ENCODE data around the gene RNF167.

Gene RNF167

DNA sequence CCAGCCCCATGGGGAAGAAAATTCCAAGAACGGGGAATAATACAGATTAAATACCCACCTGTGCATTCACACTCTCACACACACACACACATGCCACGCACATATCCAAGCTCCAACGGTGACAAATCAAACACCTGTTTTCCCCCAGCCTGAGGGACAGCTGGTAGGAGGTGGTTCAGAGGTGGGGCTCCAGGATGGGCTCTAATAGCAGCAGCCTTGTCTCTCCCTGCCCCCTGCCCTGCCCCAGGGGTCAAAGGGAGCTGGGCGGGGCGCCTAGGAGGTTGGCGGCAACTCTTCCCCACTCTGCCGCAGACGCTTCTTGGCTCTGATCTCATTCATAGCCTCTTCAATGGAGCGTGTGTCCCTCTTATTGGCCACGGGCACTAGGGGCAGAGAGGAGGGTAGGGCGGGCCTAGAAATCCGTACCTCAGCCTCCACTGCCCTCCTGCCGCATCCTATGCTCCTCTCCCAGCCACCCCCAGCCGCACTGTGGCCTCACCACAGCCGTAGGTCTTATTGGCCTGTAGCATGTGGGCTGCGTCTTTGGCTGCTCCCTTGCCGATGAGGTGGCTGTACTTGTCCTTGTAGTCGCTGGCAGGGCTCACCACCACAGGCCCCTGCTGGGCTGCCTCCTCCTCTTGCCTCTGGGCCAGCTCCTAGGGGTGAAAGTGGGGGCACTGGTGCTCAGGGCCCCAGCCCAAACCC lies 19.3 kb downstream of the RNF167 start:
- Histone ChIP-seq H3K27ac (ENCODE audit: low read depth, low read length) (no peak overlapping the region), H3K27me3 (ENCODE audit: control insufficient read depth, insufficient read depth, low read length) (no peaks in the 10 kb centered on the region), H3K4me3 (ENCODE audit: low read depth, low read length) (no peak overlapping the region), H3K9me3 (ENCODE audit: control insufficient read depth, insufficient read depth, low read depth, low read length) (no peaks in the 10 kb centered on the region), H3K4me1 (ENCODE audit: control insufficient read depth, insufficient read depth, low read length) (peaks cover 17% of the 10 kb centered on the region), H3K36me3 (ENCODE audit: control insufficient read depth, insufficient read depth, low read length) (peaks cover 19% of the 10 kb centered on the region), H3K9ac (ENCODE audit: low read length) (no peak overlapping the region)

DNA sequence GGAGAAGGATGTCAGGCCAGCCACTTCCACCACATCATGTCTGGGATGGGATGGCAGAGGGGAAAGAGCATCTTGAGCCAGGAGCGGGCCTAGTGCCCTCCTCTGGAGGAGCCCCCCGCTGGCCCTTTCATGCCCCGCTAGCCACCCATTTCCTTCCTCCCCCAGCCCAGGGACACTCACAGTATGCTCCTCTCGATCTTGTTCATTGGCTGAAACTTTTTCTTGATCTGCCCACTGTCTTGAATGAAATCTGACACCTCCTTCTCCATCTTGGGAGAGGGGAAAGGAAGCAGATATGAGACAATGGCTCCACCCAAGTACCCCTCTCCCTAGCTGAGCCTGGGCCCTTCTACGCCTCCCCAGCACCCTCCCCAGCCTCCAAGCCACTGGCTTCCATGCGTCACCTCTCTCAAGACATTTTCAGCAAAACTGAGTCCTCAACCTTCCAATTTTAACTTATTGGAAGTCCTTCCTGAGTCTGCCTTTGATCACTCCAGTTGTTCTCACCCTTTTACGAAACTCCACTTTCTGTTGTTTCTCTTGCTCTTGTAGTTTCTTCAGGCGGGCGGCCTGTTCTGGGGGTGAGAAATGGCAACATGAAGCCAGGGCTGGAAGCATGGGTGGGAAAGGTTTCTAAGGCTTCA lies 20.3 kb downstream of the RNF167 start:
- Histone ChIP-seq H3K4me1 (ENCODE audit: control insufficient read depth, insufficient read depth, low read length) (peaks cover 17% of the 10 kb centered on the region), H3K27me3 (ENCODE audit: control insufficient read depth, insufficient read depth, low read length) (no peaks in the 10 kb centered on the region), H3K9me3 (ENCODE audit: control insufficient read depth, insufficient read depth, low read depth, low read length) (peaks cover 3% of the 10 kb centered on the region; the same call in 1 of the 2 replicates), H3K36me3 (ENCODE audit: control insufficient read depth, insufficient read depth, low read length) (peaks cover 22% of the 10 kb centered on the region), H3K4me3 (ENCODE audit: low read depth, low read length) (no peak overlapping the region), H3K9ac (ENCODE audit: low read length) (no peak overlapping the region), H3K27ac (ENCODE audit: low read depth, low read length) (no peak overlapping the region)

DNA sequence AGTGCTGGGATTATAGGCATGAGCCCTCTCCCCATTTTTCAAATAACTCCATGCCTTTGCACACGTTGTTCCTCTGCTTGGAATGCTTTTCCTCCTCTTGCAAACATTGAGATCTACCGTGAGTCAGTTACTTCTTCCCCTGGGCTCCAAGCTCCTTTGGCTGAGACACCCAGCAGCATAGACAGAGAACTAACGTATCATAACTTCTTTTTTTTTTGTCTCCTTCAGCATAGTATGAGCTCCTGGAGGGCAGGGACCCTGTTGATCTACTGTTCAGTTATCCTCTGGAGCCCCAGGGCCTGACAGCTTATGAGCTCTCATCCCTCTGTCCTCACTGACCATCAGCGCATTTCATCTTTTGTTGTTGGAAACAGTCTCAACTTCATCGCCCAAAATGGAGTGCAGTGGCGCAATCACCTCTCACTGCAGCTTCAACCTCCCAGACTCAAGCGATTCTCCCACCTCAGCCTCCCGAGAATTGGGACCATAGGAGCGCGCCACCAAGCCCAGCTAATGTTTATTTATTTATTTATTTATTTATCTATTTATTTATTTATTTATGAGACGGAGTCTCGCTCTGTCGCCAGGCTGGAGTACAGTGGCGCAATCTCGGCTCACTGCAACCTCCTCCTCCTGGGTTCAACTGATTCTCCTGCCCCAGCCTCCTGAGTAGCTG lies 25.4 kb downstream of the RNF167 start:
- Histone ChIP-seq H3K27ac (ENCODE audit: low read depth, low read length) (no peak overlapping the region), H3K9me3 (ENCODE audit: control insufficient read depth, insufficient read depth, low read depth, low read length) (peaks cover 5% of the 10 kb centered on the region; the same call in 1 of the 2 replicates), H3K27me3 (ENCODE audit: control insufficient read depth, insufficient read depth, low read length) (no peaks in the 10 kb centered on the region), H3K9ac (ENCODE audit: low read length) (no peak overlapping the region), H3K36me3 (ENCODE audit: control insufficient read depth, insufficient read depth, low read length) (peaks cover 13% of the 10 kb centered on the region), H3K4me1 (ENCODE audit: control insufficient read depth, insufficient read depth, low read length) (peaks cover 32% of the 10 kb centered on the region), H3K4me3 (ENCODE audit: low read depth, low read length) (no peak overlapping the region)

DNA sequence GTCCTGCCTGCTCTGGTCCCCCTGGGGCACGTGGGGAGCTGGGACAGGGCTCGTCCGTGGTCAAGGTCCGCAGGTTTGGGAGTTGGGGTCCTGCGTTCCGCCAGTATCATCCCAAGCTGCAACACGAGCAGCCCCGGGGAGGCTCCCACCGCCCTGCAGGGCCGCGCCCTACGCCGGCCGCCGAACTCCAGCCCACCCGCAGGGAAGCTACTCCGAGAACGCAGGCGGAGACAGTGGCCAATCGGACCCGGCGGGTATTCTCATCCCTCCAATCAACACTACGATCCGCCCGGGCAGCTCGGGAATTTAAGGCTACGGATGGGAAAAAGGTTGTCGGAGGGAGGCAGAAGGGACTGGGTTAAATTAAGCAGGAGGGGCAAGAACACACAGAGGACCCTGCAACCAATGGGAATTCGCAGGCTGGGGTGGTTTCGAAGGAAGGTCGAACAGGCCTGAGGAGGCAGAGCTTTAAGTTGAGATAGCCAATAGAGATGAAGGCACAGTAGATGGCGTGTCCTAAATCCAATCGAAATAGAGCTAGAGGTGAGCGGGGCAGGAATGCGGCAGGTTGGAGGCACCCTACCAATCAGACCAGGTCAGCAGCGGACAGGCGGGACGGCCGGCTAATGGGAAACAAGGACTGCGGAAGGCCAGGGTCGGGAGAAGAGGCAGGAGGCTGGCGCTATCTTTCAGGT lies 26.9 kb downstream of the RNF167 start:
- H3K27me3 ChIP-seq (ENCODE audit: control insufficient read depth, insufficient read depth, low read length) = no peaks in the 10 kb centered on the region
- H3K4me3 ChIP-seq (ENCODE audit: low read depth, low read length) = peak overlapping the region; percentile 89

DNA sequence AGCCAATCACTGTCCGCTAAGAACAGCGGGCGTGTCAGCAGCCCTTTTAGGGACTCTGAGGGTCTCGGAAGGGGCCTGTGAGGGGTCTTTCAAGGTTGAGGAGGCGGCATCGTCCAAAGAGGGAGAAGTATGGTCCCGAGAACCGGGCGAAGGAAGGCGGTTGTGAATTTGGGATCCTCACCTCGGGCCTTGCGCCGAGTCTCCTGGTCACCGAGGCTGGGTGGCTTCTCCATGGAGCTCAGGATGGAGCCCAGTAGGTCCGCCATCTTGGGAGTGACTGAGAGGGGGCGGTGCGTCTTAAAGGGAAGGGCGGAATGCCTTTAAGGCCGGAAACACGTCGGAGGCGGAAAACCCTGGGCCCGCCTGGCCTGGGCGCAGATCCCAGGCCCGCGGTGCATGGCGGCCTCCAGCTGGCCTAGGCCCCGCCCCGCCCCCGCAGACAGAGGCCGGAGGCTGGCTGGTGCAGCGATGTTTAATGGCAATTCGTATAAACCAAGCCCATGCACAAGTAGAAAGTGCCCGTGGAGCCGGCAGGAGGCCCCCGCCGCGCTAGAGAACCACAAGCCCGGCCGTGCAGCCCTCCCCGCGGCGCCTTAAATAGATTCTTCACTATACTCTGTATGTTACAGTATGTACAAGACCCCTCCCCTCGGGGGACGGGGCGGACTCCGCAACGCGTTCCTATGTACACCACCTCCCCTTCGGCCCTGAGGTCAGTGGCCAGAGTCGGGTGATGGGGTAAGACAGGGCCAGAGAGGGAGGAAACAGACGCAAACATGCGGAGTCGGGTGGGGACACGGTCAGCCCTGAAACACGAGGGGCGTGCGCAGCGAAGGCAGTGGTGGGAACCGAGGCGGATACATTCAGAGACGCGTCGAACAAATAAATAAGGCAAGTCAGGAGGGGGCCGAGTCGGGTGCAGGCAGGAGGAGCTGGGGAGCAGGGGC lies 27.7 kb downstream of the RNF167 start, which contains the start of gene SPAG7:
TSS of gene SPAG7 (minus strand) at position 279 of the 947 bp plus-strand sequence. CDS start at position 266, 13 bp downstream.
- peaks cover 9% of the 10 kb centered on the region for H3K36me3 ChIP-seq (ENCODE audit: control insufficient read depth, insufficient read depth, low read length)
- no peaks in the 10 kb centered on the region for H3K27me3 ChIP-seq (ENCODE audit: control insufficient read depth, insufficient read depth, low read length)
- peak within 1 kb of the TSS; percentile 89 for H3K4me3 ChIP-seq (ENCODE audit: low read depth, low read length)
- peak within 1 kb of the TSS; percentile 92 for H3K27ac ChIP-seq (ENCODE audit: low read depth, low read length)
- H3K4me1 ChIP-seq (ENCODE audit: control insufficient read depth, insufficient read depth, low read length) = peaks cover 31% of the 10 kb centered on the region
- peaks cover 5% of the 10 kb centered on the region; the same call in 1 of the 2 replicates for H3K9me3 ChIP-seq (ENCODE audit: control insufficient read depth, insufficient read depth, low read depth, low read length)
- H3K9ac ChIP-seq (ENCODE audit: low read length) = peak within 1 kb of the TSS; percentile 94

More for the DNA sequence above, 26.9 kb downstream of the RNF167 start:
- Histone ChIP-seq H3K4me1 (ENCODE audit: control insufficient read depth, insufficient read depth, low read length) (peaks cover 27% of the 10 kb centered on the region), H3K9ac (ENCODE audit: low read length) (peak overlapping the region; percentile 94), H3K27ac (ENCODE audit: low read depth, low read length) (peak overlapping the region; percentile 92), H3K9me3 (ENCODE audit: control insufficient read depth, insufficient read depth, low read depth, low read length) (peaks cover 5% of the 10 kb centered on the region; the same call in 1 of the 2 replicates), H3K36me3 (ENCODE audit: control insufficient read depth, insufficient read depth, low read length) (peaks cover 9% of the 10 kb centered on the region)

DNA sequence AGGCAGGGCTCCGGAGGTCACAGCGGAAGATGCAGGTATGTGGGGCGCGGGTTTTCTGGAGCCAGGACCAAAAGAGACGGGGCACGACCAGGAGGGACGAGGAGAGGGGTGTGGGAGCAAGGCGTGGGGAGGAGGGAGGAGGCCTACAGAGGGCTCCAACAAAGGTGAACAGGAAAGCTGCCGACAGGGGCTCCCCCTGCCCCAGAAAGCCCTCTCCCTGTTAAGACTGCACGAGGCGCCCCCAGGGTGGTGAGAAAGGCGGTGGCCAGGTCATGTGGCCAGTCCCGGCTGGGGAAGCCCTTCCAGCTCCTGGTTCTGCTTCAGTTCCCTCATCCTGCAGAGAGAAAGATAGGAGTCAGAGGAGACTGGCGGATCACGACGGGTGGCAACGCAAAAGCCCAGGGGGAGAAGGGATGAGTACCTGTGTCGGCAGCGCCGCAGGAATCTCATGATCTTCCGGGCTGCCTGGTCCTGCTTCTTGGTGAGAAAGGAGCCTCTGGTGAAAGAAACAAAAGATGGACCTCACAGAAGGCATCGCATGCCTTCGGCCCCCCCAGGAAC lies 28.5 kb downstream of the RNF167 start:
- peaks cover 33% of the 10 kb centered on the region for H3K4me1 ChIP-seq (ENCODE audit: control insufficient read depth, insufficient read depth, low read length)
- peak overlapping the region; percentile 92; the same call in 1 of the 2 replicates for H3K27ac ChIP-seq (ENCODE audit: low read depth, low read length)
- H3K36me3 ChIP-seq (ENCODE audit: control insufficient read depth, insufficient read depth, low read length) = peaks cover 9% of the 10 kb centered on the region

DNA sequence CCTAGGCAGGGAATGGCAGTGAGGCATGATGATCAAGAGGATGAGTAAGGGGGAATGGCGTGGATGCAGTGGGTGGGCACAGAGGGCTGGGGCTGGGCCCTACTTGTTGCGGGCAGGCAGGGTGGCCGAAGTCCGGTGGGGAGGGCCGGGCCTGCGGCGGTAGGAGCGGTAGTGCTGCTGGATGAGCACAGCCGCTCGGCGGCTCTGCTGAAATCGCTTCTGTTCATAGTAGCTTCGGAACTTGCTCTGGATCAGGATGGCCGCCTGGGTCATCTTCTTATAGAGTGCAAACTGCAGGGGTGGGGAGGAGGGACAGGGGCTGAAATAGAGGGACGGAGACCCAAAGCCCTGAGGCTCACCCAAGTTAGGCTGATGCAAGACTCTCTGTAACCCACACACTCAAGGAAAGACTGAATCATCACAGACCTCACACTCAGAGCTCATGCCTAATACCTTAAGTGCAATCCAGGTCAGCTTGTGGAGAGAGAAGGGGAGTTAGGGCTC lies 29.0 kb downstream of the RNF167 start:
- Histone ChIP-seq H3K27me3 (ENCODE audit: control insufficient read depth, insufficient read depth, low read length) (peaks cover 1% of the 10 kb centered on the region; the same call in 1 of the 2 replicates), H3K9ac (ENCODE audit: low read length) (peak overlapping the region; percentile 94), H3K36me3 (ENCODE audit: control insufficient read depth, insufficient read depth, low read length) (peaks cover 9% of the 10 kb centered on the region), H3K9me3 (ENCODE audit: control insufficient read depth, insufficient read depth, low read depth, low read length) (peaks cover 5% of the 10 kb centered on the region; the same call in 1 of the 2 replicates), H3K4me3 (ENCODE audit: low read depth, low read length) (peak overlapping the region; percentile 89), H3K4me1 (ENCODE audit: control insufficient read depth, insufficient read depth, low read length) (peaks cover 33% of the 10 kb centered on the region), H3K27ac (ENCODE audit: low read depth, low read length) (peak overlapping the region; percentile 92; the same call in 1 of the 2 replicates)

More for the DNA sequence above, 28.5 kb downstream of the RNF167 start:
- Histone ChIP-seq H3K9me3 (ENCODE audit: control insufficient read depth, insufficient read depth, low read depth, low read length) (peaks cover 5% of the 10 kb centered on the region; the same call in 1 of the 2 replicates), H3K4me3 (ENCODE audit: low read depth, low read length) (peak overlapping the region; percentile 89), H3K9ac (ENCODE audit: low read length) (peak overlapping the region; percentile 94), H3K27me3 (ENCODE audit: control insufficient read depth, insufficient read depth, low read length) (no peaks in the 10 kb centered on the region)

DNA sequence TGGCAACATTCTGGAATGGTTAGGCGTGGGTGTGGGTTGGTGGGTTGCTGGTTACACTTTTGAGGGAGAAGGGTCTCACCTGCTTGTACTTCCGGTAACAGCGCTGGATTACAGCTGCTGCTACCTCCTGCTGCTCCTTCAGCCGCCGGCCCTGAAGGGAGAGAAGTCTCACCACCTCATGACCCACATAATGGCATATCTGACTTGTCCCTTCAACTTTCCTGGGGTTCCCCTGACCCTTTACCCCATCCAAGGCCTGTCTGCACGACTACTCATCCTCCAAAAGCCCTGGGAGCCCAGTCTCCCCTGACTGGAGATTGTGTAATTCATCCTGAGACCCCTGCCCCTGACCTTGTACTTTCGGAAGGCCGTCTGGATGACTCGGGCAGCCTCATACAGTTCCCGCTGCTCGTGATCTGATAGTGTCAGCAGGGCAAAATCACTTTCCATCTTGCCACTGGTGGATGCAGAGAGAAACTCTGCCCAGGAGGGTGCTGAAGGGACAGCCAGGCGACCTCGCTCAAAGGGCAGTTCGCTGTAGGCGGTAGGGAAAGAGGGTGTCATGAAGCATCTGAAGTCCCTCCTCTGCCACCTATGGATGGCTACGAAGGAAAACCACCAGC lies 29.6 kb downstream of the RNF167 start:
- peaks cover 33% of the 10 kb centered on the region for H3K4me1 ChIP-seq (ENCODE audit: control insufficient read depth, insufficient read depth, low read length)
- no peak overlapping the region; the same call in 1 of the 2 replicates for H3K27ac ChIP-seq (ENCODE audit: low read depth, low read length)
- H3K36me3 ChIP-seq (ENCODE audit: control insufficient read depth, insufficient read depth, low read length) = peaks cover 9% of the 10 kb centered on the region
- H3K4me3 ChIP-seq (ENCODE audit: low read depth, low read length) = peak overlapping the region; percentile 89
- H3K9ac ChIP-seq (ENCODE audit: low read length) = peak overlapping the region; percentile 94
- peaks cover 5% of the 10 kb centered on the region; the same call in 1 of the 2 replicates for H3K9me3 ChIP-seq (ENCODE audit: control insufficient read depth, insufficient read depth, low read depth, low read length)
- H3K27me3 ChIP-seq (ENCODE audit: control insufficient read depth, insufficient read depth, low read length) = peaks cover 6% of the 10 kb centered on the region; the same call in 1 of the 2 replicates

DNA sequence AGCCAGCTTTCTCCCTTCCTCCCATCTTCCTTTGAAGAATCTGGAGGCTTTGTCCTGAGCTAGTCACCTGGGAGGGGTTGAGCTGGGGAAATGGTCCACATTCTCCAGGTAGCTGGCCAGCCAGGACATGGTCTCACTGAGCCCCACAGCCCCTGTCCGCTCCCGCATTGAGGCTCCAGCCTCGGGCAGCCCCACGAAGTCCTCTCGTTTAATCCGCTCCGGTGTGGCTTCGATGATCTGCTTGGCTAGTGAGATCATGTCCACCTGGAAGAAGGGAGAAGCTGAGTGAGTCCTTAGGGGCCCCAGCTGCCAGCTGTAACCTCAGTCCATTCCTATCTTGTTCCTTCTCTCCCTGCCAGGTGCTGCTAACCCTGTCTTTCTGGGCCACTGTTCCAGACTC lies 30.2 kb downstream of the RNF167 start:
- peaks cover 12% of the 10 kb centered on the region; the same call in 1 of the 2 replicates for H3K27me3 ChIP-seq (ENCODE audit: control insufficient read depth, insufficient read depth, low read length)
- H3K36me3 ChIP-seq (ENCODE audit: control insufficient read depth, insufficient read depth, low read length) = peaks cover 7% of the 10 kb centered on the region
- peaks cover 3% of the 10 kb centered on the region; the same call in 1 of the 2 replicates for H3K9me3 ChIP-seq (ENCODE audit: control insufficient read depth, insufficient read depth, low read depth, low read length)
- H3K9ac ChIP-seq (ENCODE audit: low read length) = peak overlapping the region; percentile 94
- H3K4me1 ChIP-seq (ENCODE audit: control insufficient read depth, insufficient read depth, low read length) = peaks cover 33% of the 10 kb centered on the region
- no peak overlapping the region for H3K27ac ChIP-seq (ENCODE audit: low read depth, low read length)
- no peak overlapping the region for H3K4me3 ChIP-seq (ENCODE audit: low read depth, low read length)
